Pancreas (tissue), 10 donors: ENCODE measurements around the gene ARID3C. TPM values are rescaled to one million over a fixed set of nuclear protein-coding genes. Genes with fewer than 3 reads are reported as not detected.

Experiments
- ATAC-seq, 4 donors: fragments of 200-7000 bp; cut with Tn5 transposase; one replicate each; pipeline versions ENCODE4 v1.8.0 to v1.9.1; 2020; ENCODE audit warnings: mild to moderate bottlenecking in 4 of 4, moderate library complexity in 4 of 4
- DNase-seq, 6 donors: peaks; one replicate each; pipeline ENCODE4 v3.0.0-alpha.2; 2020
- FAIRE-seq: peaks from 2 replicates; lab custom pipeline; 2012; peaks lifted over from hg19 to GRCh38; lab: Jason Lieb, UNC
- H3K27ac ChIP-seq, 4 donors: fragments of 200-600 bp; sonication (generic); 1 replicate in 3 of 4; 2 replicates in 1 of 4; pipeline versions ENCODE4 v1.5.0 to v1.8.0; 2020
- H3K27me3 ChIP-seq, 4 donors: fragments of 200-600 bp; one replicate each; pipeline ENCODE4 v1.8.0; 2021
- H3K36me3 ChIP-seq, 3 donors: fragments of 200-600 bp; sonication (generic) in 1 of 3; one replicate each; pipeline versions ENCODE4 v1.5.0 to v1.8.0; 2020 to 2021
- H3K4me1 ChIP-seq, 3 donors: fragments of 200-600 bp; one replicate each; pipeline ENCODE4 v1.8.0; 2021
- H3K4me3 ChIP-seq, 4 donors: fragments of 200-600 bp; sonication (generic) in 2 of 4; one replicate each; pipeline versions ENCODE4 v1.5.0 to v1.8.0; 2020 to 2021
- H3K9me3 ChIP-seq, 4 donors: fragments of 200-600 bp; one replicate each; pipeline ENCODE4 v1.8.0; 2021
- WGBS, 2 donors: extraction: QIAGEN DNeasy Blood & Tissue Kit; methylation state at CpG; one replicate each; pipeline ENCODE4 v1.1.7; 2013; 5-methylcytosine and 5-hydroxymethylcytosine counted together
- intact Hi-C, 3 donors: fragments of 100-400 bp; cut with DNase I; formaldehyde crosslinking; loops; one replicate each; pipeline versions ENCODE4 v1.11.1 to v1.14.2; 2022
- polyA plus RNA-seq, 2 donors: library from polyadenylated mRNA; stranded (reverse); fragments of 200-250 nt; gene quantifications; one replicate each; pipeline ENCODE4 v1.2.3, GENCODE V29; 2013
- total RNA-seq, 6 donors: library from RNA; stranded (reverse); fragmentation: NEBNext Ultra II Directional in 4 of 6; extraction: Animal tissue kit (Norgen Biotek cat#: 25700) in 4 of 6; gene quantifications; one replicate each; pipeline versions ENCODE4 v1.2.1 to v1.2.4, GENCODE V29; 2021 to 2023
- TF ChIP-seq, protein P1 (sequence below), 4 donors: fragments of 200-600 bp; sonication (generic) in 3 of 4; IDR thresholded peaks; one replicate each; pipeline versions ENCODE4 v1.5.0 to v1.8.0; 2021; ENCODE audit warnings: antibody characterized with exemption in 4 of 4
- donor health status: healthy with polysubstance abuse.
- donor health status: DM: no; HTN: no; CAD: no; lungs with moderate emphysema.
- donor health status: DM: no; HTN: no; CAD: no.
- donor health status: control.
- donor health status: control.
- donor health status: Bipolar disorder and iron deficiency.
- donor health status: DM: yes; HTN: yes; CAD: no.
- donor health status: DM: no; HTN: no; CAD: no.
- donor health status: DM: no; HTN: no; CAD: no.
- donor health status: DM: yes; HTN: yes; CAD: no.

The ARID3C gene
- total and polyA plus RNA-seq, 8 donors: not detected

DNA sequence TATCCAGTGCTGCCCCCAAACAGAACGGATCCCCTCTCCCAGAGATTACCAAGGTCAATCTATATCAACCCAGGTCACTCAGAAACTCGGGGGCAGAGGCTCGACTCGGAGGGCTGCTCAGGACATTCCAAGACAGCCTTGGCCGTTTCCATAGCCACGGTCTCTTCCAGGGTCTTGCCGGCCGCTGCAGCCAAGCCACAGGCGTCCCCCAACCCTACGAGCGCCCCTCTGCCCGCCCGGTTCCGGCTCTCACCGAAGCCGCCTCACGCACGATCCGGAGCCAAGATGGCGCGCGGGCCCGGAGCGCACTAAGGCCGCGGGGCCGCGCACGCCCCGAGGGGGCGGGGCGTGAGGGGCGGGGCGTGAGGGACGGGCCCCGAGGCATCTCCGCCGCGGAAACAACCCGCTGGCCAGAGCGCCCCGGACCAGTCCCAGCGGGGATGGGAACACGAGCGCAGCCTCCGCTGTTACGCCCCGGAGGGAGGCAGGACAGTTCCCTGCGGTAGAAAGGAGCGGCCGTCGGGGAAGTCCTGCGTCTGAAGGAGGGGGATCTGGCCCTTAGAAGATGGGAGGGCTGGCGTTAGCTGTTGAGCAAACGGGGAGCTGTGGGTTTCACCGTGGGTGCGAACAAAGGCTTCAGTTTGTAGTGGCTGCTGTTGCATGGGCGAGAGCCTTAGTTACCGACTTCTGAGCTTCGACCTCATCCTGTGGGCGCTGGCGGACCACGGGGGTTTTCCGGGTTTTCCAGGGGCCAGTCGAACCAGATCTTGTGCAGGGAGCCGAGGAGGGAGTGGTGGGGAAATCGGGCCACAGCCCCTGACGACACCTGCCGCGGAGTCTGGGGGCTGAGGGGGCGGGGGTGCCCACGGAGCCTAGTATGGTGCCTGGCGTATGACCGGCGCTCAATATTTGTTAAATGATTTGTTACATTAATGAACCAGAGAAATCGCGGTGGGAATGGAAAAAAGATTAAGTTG lies 16.8 kb downstream of the ARID3C start, which contains the start of gene RPP25L:
RPP25L (minus strand) TSS at position 287 of the 977 bp plus-strand sequence. CDS start 801 bp downstream, outside the sequence.
- intact Hi-C loops: no loop called here
- Histone ChIP-seq H3K27me3 (no peaks in the 10 kb centered on the region), H3K27ac (peak within 1 kb of the TSS; percentile 51 to 77 (median 68)), H3K4me1 (peaks cover 0 to 6% (median 4%) of the 10 kb centered on the region in 3 donors), H3K36me3 (peaks cover 0 to 8% (median 1%) of the 10 kb centered on the region in 3 donors), H3K9me3 (no peaks in the 10 kb centered on the region), H3K4me3 (peak within 1 kb of the TSS; percentile 48 to 71 (median 58))
- peak; percentile 70 to 95 (median 88) for DNase-seq
- peak; percentile 94 to 99 (median 98) for ATAC-seq
- WGBS, 2 donors: 1% methylated on average over 77 of the region's 77 CpGs
- TF ChIP-seq, protein P1, sequence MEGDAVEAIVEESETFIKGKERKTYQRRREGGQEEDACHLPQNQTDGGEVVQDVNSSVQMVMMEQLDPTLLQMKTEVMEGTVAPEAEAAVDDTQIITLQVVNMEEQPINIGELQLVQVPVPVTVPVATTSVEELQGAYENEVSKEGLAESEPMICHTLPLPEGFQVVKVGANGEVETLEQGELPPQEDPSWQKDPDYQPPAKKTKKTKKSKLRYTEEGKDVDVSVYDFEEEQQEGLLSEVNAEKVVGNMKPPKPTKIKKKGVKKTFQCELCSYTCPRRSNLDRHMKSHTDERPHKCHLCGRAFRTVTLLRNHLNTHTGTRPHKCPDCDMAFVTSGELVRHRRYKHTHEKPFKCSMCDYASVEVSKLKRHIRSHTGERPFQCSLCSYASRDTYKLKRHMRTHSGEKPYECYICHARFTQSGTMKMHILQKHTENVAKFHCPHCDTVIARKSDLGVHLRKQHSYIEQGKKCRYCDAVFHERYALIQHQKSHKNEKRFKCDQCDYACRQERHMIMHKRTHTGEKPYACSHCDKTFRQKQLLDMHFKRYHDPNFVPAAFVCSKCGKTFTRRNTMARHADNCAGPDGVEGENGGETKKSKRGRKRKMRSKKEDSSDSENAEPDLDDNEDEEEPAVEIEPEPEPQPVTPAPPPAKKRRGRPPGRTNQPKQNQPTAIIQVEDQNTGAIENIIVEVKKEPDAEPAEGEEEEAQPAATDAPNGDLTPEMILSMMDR (IDR thresholded peaks at IDR 0.05): no peak
- FAIRE-seq: no peak

DNA sequence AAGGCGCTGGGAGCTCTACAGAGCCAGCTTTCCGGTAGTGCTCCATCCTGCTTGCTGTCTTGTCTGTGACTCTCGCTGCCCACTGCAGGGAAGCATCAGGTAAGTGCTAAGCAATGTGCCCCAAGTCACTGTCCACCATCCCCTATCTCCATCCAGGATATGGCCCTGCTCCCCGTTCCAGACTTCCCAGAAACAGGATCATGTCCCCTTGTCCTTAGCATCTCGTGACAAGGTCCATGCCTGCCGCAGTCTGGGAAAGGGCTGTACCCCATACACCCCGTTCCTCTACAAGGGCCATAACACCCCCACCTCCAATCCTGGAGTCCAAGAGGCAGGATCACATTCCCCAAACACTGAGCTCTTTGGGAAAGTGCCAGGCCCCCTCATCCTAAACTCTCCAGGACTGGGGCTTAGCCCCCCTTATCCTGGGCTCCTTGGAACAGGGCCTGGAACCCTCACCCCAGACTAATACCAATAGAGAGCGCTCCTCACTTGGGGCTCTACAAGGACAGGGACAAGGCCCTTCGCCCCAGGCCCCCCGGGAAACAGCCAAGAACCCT lies 17.5 kb downstream of the ARID3C start:
- intact Hi-C loops: no loop called here
- Histone ChIP-seq H3K36me3 (no peaks in the 10 kb centered on the region), H3K4me3 (peak overlapping the region; percentile 48 to 71 (median 58)), H3K4me1 (peaks cover 0 to 6% (median 4%) of the 10 kb centered on the region in 3 donors), H3K27me3 (no peaks in the 10 kb centered on the region), H3K9me3 (no peaks in the 10 kb centered on the region), H3K27ac (peak overlapping the region; percentile 51 to 77 (median 68))
- ATAC-seq (peak in 3 of 4 donors; percentile 5 to 28 (median 20)), FAIRE-seq (no peak), DNase-seq (peak in 3 of 6 donors; percentile 23 to 61 (median 40))
- 52 to 56% methylated on average over 10 of the region's 10 CpGs for WGBS, 2 donors
- TF ChIP-seq, protein P1 (IDR thresholded peaks at IDR 0.05): no peak

DNA sequence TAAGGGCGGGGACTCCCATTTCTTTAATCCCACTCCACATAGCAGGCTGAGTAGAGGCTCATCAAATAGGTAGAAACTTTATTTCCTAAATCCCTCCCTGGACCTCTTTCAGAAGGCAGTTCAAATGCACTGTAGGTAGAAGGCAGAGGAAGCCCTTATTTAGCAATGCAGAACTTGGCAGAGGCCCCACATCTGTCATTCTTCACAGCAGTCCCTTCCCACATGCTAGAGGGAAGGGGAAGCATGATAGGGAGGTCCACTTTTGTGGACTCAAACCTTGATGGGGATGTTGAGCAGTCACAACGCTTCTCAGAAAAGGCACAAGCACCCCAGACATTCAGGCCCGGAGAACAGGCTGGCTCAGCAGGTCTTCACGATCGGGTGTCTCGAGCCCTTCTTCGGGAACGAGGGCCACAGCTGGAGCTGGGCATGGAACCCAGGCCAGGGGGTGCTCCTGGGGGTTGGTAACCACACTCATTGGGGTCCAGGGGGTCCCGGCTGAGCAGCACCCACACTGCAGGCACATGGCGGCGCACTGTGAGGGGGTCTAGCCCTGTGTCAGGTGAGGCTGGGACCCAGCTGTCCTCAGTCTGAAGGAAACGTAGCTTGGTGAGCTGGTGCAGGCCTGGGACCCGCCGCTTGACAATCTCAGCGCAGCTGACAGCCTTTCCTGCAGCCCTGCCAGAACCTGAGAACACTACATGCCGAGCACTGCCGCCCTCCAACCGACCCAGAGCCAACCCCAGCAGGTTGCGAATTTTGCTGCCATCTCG lies 18.2 kb downstream of the ARID3C start:
- intact Hi-C loops: no loop called here
- ATAC-seq: no peak
- no peak for FAIRE-seq
- Histone ChIP-seq H3K4me3 (no peak overlapping the region), H3K9me3 (no peaks in the 10 kb centered on the region), H3K4me1 (peaks cover 0 to 6% (median 4%) of the 10 kb centered on the region in 3 donors), H3K27me3 (no peaks in the 10 kb centered on the region), H3K36me3 (no peaks in the 10 kb centered on the region), H3K27ac (no peak overlapping the region)
- peak in 2 of 6 donors; percentile 41 to 79 for DNase-seq
- WGBS, 2 donors: 95% methylated on average over 20 of the region's 20 CpGs
- TF ChIP-seq, protein P1 (IDR thresholded peaks at IDR 0.05): no peak

GRCh38 chr9:34607331-34607730 lies 21.5 kb downstream of the ARID3C start:
- DNase-seq: no peak
- no peak for ATAC-seq
- Histone ChIP-seq H3K27ac (no peak overlapping the region), H3K9me3 (no peaks in the 10 kb centered on the region), H3K27me3 (no peaks in the 10 kb centered on the region), H3K36me3 (no peaks in the 10 kb centered on the region), H3K4me3 (no peak overlapping the region), H3K4me1 (peaks cover 0 to 6% (median under 1%) of the 10 kb centered on the region in 3 donors)
- TF ChIP-seq, protein P1 (IDR thresholded peaks at IDR 0.05): no peak
- intact Hi-C loops: no loop called here
- FAIRE-seq: no peak
- WGBS, 2 donors: 37 to 40% methylated on average over 2 of the region's 2 CpGs
